ENCODE measurements around the gene PAPLN. TPM values are rescaled to one million over a fixed set of nuclear protein-coding genes. Genes with fewer than 3 reads are reported as not detected.

PAPLN gene
- total RNA-seq, 1 experiment from 2014 or later = 22.2 TPM

DNA sequence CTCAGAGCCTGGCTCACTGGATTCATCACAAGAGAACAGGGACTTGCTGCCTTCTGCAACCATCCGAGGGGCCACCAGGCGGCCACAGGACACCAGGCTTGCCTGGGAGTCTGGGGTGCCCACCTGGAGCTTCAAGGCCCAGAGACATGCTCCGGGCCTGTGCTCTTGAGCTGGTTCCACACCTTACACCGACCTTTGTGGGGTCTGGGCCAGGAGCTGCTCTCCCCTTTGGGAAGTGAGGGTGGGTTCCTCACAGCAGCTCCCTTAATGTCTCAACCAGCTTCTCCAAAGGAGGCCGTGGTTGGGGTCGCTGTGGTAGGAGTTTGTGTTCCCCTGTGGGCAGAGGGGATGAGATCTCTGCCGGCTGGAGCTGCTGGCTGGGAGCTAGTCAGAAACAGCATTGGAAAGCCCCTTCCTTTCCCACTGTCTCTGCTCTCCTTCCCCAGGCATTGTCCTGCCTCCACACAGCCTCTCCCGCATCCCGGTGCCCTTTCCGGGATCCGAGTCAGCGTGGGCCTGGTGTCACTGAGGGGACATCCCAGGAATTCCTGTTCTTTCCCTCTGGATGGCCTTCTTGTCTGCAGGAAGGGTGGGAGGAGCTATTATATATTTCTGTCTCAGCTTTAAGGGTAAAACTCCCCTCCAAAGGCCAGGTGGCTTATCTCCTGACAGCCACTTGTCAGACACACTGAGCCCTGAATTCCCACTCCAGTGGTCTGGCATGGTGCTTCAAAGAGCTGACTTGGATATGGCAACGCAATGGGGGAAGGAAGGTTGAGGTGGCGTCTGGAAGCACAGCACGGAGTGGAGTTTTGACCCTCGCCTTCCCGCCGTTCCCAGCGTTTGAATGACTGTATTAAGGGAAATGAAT is 5.1 kb upstream of the PAPLN start:
- Histone ChIP-seq H3K27ac (ENCODE audit: low read length) (peak overlapping the region; percentile 54; the same call in 1 of the 2 replicates), H3K4me3 (ENCODE audit: low read depth in 2 of 2, low read length in 2 of 2) (no peak overlapping the region), H3K36me3 (ENCODE audit: control insufficient read depth, insufficient read depth, low read length) (no peaks in the 10 kb centered on the region), H3K27me3 (ENCODE audit: control insufficient read depth, insufficient read depth, low read length) (0 out of 2 replicates have a peak, but pooled peaks cover 2% of the 10 kb centered on the region), H3K4me1 (ENCODE audit: control insufficient read depth, insufficient read depth, low read length) (peaks cover 32% of the 10 kb centered on the region), H3K9me3 (ENCODE audit: control insufficient read depth, insufficient read depth, low read depth, low read length) (no peaks in the 10 kb centered on the region)
- ChIA-PET CTCF (interaction anchor here (0.5 to 1.2 kb wide), 4 partner anchors 20 to 1079 kb away, joined by 3 to 5 read pairs (median 4); no protein-coding TSS in a partner anchor), POLR2A (interaction anchor here (0.7 kb wide), 1 partner anchor 225 kb away, joined by 4 read pairs; no protein-coding TSS in a partner anchor)
- ATAC-seq (peak; percentile 62), DNase-seq (ENCODE audit: low read depth, low spot score) (no peak)
- in situ Hi-C loops (cut with HindIII; ENCODE audit: low pct_unique_long_range_greater_than_20kb, low sequenced_read_pairs) (no loop called here), intact Hi-C loops (cut with micrococcal nuclease; ENCODE audit: unreplicated experiment) (no loop called here)
- no TSS peak for BruUV-seq (replicated peaks)
- TF ChIP-seq, protein P1, sequence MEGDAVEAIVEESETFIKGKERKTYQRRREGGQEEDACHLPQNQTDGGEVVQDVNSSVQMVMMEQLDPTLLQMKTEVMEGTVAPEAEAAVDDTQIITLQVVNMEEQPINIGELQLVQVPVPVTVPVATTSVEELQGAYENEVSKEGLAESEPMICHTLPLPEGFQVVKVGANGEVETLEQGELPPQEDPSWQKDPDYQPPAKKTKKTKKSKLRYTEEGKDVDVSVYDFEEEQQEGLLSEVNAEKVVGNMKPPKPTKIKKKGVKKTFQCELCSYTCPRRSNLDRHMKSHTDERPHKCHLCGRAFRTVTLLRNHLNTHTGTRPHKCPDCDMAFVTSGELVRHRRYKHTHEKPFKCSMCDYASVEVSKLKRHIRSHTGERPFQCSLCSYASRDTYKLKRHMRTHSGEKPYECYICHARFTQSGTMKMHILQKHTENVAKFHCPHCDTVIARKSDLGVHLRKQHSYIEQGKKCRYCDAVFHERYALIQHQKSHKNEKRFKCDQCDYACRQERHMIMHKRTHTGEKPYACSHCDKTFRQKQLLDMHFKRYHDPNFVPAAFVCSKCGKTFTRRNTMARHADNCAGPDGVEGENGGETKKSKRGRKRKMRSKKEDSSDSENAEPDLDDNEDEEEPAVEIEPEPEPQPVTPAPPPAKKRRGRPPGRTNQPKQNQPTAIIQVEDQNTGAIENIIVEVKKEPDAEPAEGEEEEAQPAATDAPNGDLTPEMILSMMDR (IDR thresholded peaks at IDR 0.05) = peak; percentile 76
- no peak for TF ChIP-seq SIN3A (IDR thresholded peaks at IDR 0.05; ENCODE audit: borderline replicate concordance, insufficient read depth, low read depth, low read length)

DNA sequence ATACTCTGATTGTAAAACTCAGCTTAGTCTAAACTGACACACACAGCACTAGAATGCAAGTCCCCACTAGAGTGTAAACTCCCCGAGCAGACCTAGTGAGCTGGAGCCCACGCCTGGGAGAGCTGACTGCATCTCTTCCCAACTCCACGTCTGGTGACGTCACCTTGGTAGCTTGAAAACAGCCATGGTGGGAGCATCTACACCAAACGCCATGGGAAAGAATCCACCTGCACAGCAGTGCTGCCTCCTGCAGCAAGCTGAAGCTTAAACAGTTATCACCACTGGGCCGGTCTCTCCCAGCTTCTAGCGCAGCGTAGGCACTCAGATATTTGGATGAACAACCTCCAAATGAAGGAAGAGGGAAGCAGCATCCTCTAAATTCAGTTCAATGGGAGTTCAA is 4.3 kb upstream of the PAPLN start:
- intact Hi-C loops (cut with micrococcal nuclease; ENCODE audit: unreplicated experiment) = no loop called here
- ATAC-seq = no peak

More for the DNA sequence above, 4.3 kb upstream of the PAPLN start:
- no peak overlapping the region for H3K4me3 ChIP-seq (ENCODE audit: low read depth in 2 of 2, low read length in 2 of 2)
- POLR2A ChIA-PET = interaction anchor here (0.7 kb wide), 1 partner anchor 224 kb away, joined by 4 read pairs; no protein-coding TSS in a partner anchor
- H3K9me3 ChIP-seq (ENCODE audit: control insufficient read depth, insufficient read depth, low read depth, low read length) = no peaks in the 10 kb centered on the region
- no peak overlapping the region for H3K27ac ChIP-seq (ENCODE audit: low read length)
- DNase-seq (ENCODE audit: low read depth, low spot score) = no peak
- CTCF ChIA-PET = interaction anchor here (0.6 kb wide), 1 partner anchor 1078 kb away, joined by 3 read pairs; no protein-coding TSS in a partner anchor
- H3K27me3 ChIP-seq (ENCODE audit: control insufficient read depth, insufficient read depth, low read length) = 0 out of 2 replicates have a peak, but pooled peaks cover 2% of the 10 kb centered on the region
- H3K4me1 ChIP-seq (ENCODE audit: control insufficient read depth, insufficient read depth, low read length) = peaks cover 27% of the 10 kb centered on the region
- BruUV-seq (replicated peaks) = no TSS peak
- in situ Hi-C loops (cut with HindIII; ENCODE audit: low pct_unique_long_range_greater_than_20kb, low sequenced_read_pairs) = no loop called here
- no peaks in the 10 kb centered on the region for H3K36me3 ChIP-seq (ENCODE audit: control insufficient read depth, insufficient read depth, low read length)
- TF ChIP-seq SIN3A (IDR thresholded peaks at IDR 0.05; ENCODE audit: borderline replicate concordance, insufficient read depth, low read depth, low read length) (no peak), TCF7L2 (IDR thresholded peaks at IDR 0.05; ENCODE audit: low read depth, low read length) (no peak), POLR2AphosphoS5 (IDR thresholded peaks at IDR 0.05; ENCODE audit: low read depth, low read length) (no peak)
- TF ChIP-seq, protein P1 (IDR thresholded peaks at IDR 0.05) = no peak
- TF ChIP-seq, protein P2, sequence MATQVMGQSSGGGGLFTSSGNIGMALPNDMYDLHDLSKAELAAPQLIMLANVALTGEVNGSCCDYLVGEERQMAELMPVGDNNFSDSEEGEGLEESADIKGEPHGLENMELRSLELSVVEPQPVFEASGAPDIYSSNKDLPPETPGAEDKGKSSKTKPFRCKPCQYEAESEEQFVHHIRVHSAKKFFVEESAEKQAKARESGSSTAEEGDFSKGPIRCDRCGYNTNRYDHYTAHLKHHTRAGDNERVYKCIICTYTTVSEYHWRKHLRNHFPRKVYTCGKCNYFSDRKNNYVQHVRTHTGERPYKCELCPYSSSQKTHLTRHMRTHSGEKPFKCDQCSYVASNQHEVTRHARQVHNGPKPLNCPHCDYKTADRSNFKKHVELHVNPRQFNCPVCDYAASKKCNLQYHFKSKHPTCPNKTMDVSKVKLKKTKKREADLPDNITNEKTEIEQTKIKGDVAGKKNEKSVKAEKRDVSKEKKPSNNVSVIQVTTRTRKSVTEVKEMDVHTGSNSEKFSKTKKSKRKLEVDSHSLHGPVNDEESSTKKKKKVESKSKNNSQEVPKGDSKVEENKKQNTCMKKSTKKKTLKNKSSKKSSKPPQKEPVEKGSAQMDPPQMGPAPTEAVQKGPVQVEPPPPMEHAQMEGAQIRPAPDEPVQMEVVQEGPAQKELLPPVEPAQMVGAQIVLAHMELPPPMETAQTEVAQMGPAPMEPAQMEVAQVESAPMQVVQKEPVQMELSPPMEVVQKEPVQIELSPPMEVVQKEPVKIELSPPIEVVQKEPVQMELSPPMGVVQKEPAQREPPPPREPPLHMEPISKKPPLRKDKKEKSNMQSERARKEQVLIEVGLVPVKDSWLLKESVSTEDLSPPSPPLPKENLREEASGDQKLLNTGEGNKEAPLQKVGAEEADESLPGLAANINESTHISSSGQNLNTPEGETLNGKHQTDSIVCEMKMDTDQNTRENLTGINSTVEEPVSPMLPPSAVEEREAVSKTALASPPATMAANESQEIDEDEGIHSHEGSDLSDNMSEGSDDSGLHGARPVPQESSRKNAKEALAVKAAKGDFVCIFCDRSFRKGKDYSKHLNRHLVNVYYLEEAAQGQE (IDR thresholded peaks at IDR 0.05; ENCODE audit: insufficient read depth in 1 of 2, low read depth in 2 of 2, low read length in 1 of 2) = no peak
